ENCODE data around the gene CSNK1G1. TPM values are rescaled to one million over a fixed set of nuclear protein-coding genes. Genes with fewer than 3 reads are reported as not detected.

CSNK1G1 gene
- total RNA-seq, 1 donor, result 34.0 TPM

DNA sequence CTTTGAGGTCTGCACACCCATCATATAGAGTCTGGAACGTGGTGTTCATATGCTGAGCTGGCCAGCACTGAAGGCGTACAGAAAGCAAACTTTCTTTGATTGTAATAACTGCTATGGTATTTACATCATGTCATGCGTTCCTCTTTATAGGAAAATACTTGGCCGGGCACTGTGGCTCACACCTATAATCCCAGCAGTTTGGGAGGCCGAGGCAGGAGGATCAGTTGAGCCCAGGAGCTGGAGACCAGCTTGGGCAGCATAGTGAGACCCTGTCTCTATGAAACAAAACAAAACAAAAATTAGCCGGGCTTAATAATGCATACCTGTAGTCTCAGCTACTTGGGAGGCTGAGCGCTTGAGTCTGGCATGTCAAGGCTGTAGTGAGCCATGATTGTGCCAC, 207.8 kb downstream of the CSNK1G1 start:
- peaks cover 3% of the 10 kb centered on the region for H3K4me1 ChIP-seq (ENCODE audit: insufficient read depth, low read length)
- H3K27me3 ChIP-seq (ENCODE audit: insufficient read depth, low read length), result peaks cover 19% of the 10 kb centered on the region
- no peak overlapping the region for H3K27ac ChIP-seq (ENCODE audit: low read depth, low read length)
- H3K4me2 ChIP-seq (ENCODE audit: insufficient read depth, low read length), result no peak overlapping the region
- no peak overlapping the region for H3K4me3 ChIP-seq (ENCODE audit: insufficient read depth, low read length)
- H4K20me1 ChIP-seq (ENCODE audit: insufficient read depth, low read length), result peaks cover 5% of the 10 kb centered on the region
- no peaks in the 10 kb centered on the region for H3K9me3 ChIP-seq (ENCODE audit: low read depth, low read length)
- H3K36me3 ChIP-seq (ENCODE audit: insufficient read depth, low read length), result peaks cover 15% of the 10 kb centered on the region
- no peak overlapping the region for H2AFZ ChIP-seq (ENCODE audit: low read length)
- no peak for DNase-seq (ENCODE audit: insufficient read length, low spot score, missing footprints)
- TF ChIP-seq, protein P1, sequence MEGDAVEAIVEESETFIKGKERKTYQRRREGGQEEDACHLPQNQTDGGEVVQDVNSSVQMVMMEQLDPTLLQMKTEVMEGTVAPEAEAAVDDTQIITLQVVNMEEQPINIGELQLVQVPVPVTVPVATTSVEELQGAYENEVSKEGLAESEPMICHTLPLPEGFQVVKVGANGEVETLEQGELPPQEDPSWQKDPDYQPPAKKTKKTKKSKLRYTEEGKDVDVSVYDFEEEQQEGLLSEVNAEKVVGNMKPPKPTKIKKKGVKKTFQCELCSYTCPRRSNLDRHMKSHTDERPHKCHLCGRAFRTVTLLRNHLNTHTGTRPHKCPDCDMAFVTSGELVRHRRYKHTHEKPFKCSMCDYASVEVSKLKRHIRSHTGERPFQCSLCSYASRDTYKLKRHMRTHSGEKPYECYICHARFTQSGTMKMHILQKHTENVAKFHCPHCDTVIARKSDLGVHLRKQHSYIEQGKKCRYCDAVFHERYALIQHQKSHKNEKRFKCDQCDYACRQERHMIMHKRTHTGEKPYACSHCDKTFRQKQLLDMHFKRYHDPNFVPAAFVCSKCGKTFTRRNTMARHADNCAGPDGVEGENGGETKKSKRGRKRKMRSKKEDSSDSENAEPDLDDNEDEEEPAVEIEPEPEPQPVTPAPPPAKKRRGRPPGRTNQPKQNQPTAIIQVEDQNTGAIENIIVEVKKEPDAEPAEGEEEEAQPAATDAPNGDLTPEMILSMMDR (IDR thresholded peaks at IDR 0.05; ENCODE audit: extremely low read depth, low read depth, low read length), result no peak
- H3K79me2 ChIP-seq (ENCODE audit: insufficient read depth, low read length), result no peaks in the 10 kb centered on the region

DNA sequence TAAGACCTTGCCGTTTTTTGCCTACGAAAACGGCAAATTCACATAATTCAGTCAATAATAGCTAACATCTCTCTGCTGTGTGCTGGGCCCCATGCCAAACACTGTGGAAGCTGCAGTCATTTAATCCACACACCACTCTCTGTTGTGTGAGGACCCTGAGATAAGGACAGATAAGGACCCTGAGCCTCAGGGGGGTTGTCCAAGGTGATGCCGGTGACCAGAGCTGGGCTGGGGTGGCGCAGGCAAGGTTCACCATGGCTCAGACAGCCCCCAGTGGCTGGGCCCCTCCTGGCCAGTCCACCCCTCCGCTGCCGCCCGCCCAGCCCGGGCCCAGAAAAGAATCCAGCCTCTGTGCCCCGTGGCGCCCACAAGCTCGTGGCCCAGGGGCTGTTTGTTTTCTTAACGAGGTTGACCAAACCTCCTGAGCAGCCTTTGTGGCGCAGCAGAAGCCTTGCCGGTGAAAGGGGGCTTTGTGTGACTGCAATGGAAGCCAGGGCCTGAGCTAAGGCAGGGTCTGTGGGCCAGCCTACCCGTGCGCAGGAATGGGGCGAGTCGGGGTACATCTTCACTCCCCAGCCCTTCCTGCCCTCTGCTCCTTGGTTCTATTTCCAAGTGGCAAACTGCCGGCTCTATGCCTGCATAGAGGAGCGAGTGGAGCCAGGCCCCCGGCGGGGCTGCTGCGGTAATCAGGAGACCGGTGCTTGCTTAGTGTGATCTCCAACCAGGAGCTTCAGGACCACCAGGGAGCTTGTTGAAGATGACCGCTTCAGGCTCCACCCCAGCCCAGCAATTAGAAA, 208.9 kb downstream of the CSNK1G1 start:
- no peaks in the 10 kb centered on the region for H3K79me2 ChIP-seq (ENCODE audit: insufficient read depth, low read length)
- no peak overlapping the region for H3K4me2 ChIP-seq (ENCODE audit: insufficient read depth, low read length)
- no peak overlapping the region for H3K4me3 ChIP-seq (ENCODE audit: insufficient read depth, low read length)
- peaks cover 3% of the 10 kb centered on the region for H3K4me1 ChIP-seq (ENCODE audit: insufficient read depth, low read length)
- H3K27me3 ChIP-seq (ENCODE audit: insufficient read depth, low read length), result peaks cover 8% of the 10 kb centered on the region
- no peaks in the 10 kb centered on the region for H3K9me3 ChIP-seq (ENCODE audit: low read depth, low read length)
- H2AFZ ChIP-seq (ENCODE audit: low read length), result no peak overlapping the region
- no peak for DNase-seq (ENCODE audit: insufficient read length, low spot score, missing footprints)
- H3K36me3 ChIP-seq (ENCODE audit: insufficient read depth, low read length), result peaks cover 18% of the 10 kb centered on the region
- H3K27ac ChIP-seq (ENCODE audit: low read depth, low read length), result no peak overlapping the region
- TF ChIP-seq, protein P1 (IDR thresholded peaks at IDR 0.05; ENCODE audit: extremely low read depth, low read depth, low read length), result no peak
- H4K20me1 ChIP-seq (ENCODE audit: insufficient read depth, low read length), result no peaks in the 10 kb centered on the region

DNA sequence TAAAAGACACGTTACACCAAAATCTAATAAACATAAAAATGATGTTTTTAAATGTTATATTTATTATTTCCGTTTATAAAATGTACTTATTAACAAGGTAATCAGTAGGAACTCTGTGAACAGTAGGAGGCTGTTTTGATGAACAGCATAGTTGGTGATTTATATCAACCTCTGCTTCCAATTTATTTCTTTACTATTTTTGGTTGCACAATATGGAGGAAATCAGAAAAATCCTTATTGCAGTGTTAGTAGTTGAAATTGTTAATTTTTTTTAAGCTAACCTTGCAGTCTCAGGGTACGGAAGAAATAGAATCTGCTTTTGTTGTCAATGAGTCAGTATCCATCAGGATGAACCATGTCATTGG, 209.5 kb downstream of the CSNK1G1 start:
- peaks cover 5% of the 10 kb centered on the region for H3K27me3 ChIP-seq (ENCODE audit: insufficient read depth, low read length)
- peaks cover 21% of the 10 kb centered on the region for H3K36me3 ChIP-seq (ENCODE audit: insufficient read depth, low read length)

DNA sequence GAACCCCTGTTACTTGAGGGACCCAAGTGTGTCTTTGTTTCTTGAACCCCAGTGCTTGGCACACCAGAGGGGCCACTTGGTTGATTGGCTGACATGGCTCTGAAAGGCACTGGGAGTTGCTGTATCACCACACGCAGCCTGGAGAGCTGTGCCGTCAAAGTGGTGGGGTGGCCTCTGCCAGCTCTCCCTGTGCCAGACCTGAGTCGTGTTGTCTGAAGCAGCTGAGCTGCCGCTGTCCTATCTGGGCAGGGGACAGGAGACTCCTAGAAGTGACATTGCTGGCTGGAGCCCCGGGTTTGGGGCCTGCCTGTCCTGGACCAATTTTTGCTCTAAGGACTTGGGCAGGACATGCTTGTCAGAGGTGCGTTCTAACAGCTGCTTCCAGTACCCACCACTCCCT, 209.9 kb downstream of the CSNK1G1 start:
- no peaks in the 10 kb centered on the region for H3K79me2 ChIP-seq (ENCODE audit: insufficient read depth, low read length)
- peaks cover 3% of the 10 kb centered on the region for H3K27me3 ChIP-seq (ENCODE audit: insufficient read depth, low read length)
- TF ChIP-seq, protein P1 (IDR thresholded peaks at IDR 0.05; ENCODE audit: extremely low read depth, low read depth, low read length), result no peak

More for the DNA sequence above, 209.5 kb downstream of the CSNK1G1 start:
- peaks cover 3% of the 10 kb centered on the region for H3K4me1 ChIP-seq (ENCODE audit: insufficient read depth, low read length)
- DNase-seq (ENCODE audit: insufficient read length, low spot score, missing footprints), result no peak
- H3K79me2 ChIP-seq (ENCODE audit: insufficient read depth, low read length), result no peaks in the 10 kb centered on the region
- H3K9me3 ChIP-seq (ENCODE audit: low read depth, low read length), result no peaks in the 10 kb centered on the region
- H4K20me1 ChIP-seq (ENCODE audit: insufficient read depth, low read length), result no peaks in the 10 kb centered on the region
- H3K27ac ChIP-seq (ENCODE audit: low read depth, low read length), result no peak overlapping the region
- H3K4me3 ChIP-seq (ENCODE audit: insufficient read depth, low read length), result no peak overlapping the region
- H3K4me2 ChIP-seq (ENCODE audit: insufficient read depth, low read length), result no peak overlapping the region
- TF ChIP-seq, protein P1 (IDR thresholded peaks at IDR 0.05; ENCODE audit: extremely low read depth, low read depth, low read length), result no peak
- H2AFZ ChIP-seq (ENCODE audit: low read length), result no peak overlapping the region

More for the DNA sequence above, 209.9 kb downstream of the CSNK1G1 start:
- no peak overlapping the region for H3K4me2 ChIP-seq (ENCODE audit: insufficient read depth, low read length)
- no peak overlapping the region for H2AFZ ChIP-seq (ENCODE audit: low read length)
- H3K36me3 ChIP-seq (ENCODE audit: insufficient read depth, low read length), result peaks cover 25% of the 10 kb centered on the region
- H4K20me1 ChIP-seq (ENCODE audit: insufficient read depth, low read length), result no peaks in the 10 kb centered on the region
- H3K9me3 ChIP-seq (ENCODE audit: low read depth, low read length), result no peaks in the 10 kb centered on the region
- no peak for DNase-seq (ENCODE audit: insufficient read length, low spot score, missing footprints)
- no peak overlapping the region for H3K27ac ChIP-seq (ENCODE audit: low read depth, low read length)
- peaks cover under 1% of the 10 kb centered on the region for H3K4me1 ChIP-seq (ENCODE audit: insufficient read depth, low read length)
- no peak overlapping the region for H3K4me3 ChIP-seq (ENCODE audit: insufficient read depth, low read length)

Data from osteoblast (primary cell).